ENCODE data around the gene E2F7.
A peak's percentile ranks its signal among the peaks of the same experiment; 100 is the strongest.

E2F7 gene

GRCh38 chr12:77070382-77070781 lies 5.0 kb upstream of the E2F7 start:
- TF ChIP-seq MAX (IDR thresholded peaks at IDR 0.05) (no peak), CREB1 (IDR thresholded peaks at IDR 0.05; ENCODE audit: low read depth) (no peak), USF1 (IDR thresholded peaks at IDR 0.05) (no peak), TCF12 (IDR thresholded peaks at IDR 0.05; ENCODE audit: low read depth) (no peak), FOXM1 (IDR thresholded peaks at IDR 0.05; ENCODE audit: borderline replicate concordance, low read depth) (no peak), ZBTB7A (IDR thresholded peaks at IDR 0.05; ENCODE audit: low read depth) (no peak), EP300 (IDR thresholded peaks at IDR 0.05; ENCODE audit: borderline replicate concordance) (no peak), NFIC (IDR thresholded peaks at IDR 0.05) (no peak), EGR1 (IDR thresholded peaks at IDR 0.05) (no peak), RAD21 (IDR thresholded peaks at IDR 0.05; ENCODE audit: low read depth) (no peak), TAF1 (IDR thresholded peaks at IDR 0.05; ENCODE audit: low read depth) (no peak), TEAD4 (IDR thresholded peaks at IDR 0.05) (no peak), REST (IDR thresholded peaks at IDR 0.05; ENCODE audit: low read depth) (no peak), YY1 (IDR thresholded peaks at IDR 0.05; ENCODE audit: low read depth) (no peak), CEBPB (IDR thresholded peaks at IDR 0.05) (no peak)

GRCh38 chr12:77064896-77065360 lies 441 bp downstream of the E2F7 start:
- TF ChIP-seq ZBTB7A (IDR thresholded peaks at IDR 0.05; ENCODE audit: low read depth) (peak; percentile 7; the same call in 1 of the 2 replicates), EGR1 (IDR thresholded peaks at IDR 0.05) (no peak)

DNA sequence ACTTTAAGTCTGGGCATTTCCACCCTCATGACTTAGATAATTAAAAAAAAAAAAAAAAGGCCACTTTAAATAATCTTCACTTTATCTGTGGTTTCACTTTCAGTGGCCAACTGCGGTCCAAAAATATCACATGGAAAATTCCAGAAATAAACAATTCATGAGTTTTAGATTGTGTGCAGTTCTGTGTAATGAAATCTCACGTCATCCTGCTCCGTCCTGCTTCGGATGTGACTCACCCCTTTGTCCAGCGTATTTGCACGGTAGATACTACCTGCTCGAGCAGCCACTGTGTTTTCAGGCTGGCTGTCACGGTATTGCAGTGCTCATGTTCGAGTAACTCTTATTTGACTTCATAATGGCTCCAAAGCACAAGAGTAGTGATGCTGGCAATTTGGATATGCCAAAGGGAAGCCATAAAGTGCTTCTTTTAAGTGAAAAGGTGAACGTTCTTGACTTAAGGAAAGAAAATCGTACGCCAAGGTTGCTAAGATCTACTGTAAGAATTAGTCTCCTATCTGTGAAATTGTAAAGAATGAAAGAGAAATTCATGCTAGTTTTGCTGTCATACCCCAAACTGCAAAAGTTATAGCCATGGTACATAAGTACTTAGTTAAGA lies 2.4 kb downstream of the E2F7 start:
- no peak for TF ChIP-seq FOXM1 (IDR thresholded peaks at IDR 0.05; ENCODE audit: borderline replicate concordance, low read depth)

- no peak for TF ChIP-seq CEBPB (IDR thresholded peaks at IDR 0.05)
- TF ChIP-seq TCF12 (IDR thresholded peaks at IDR 0.05; ENCODE audit: low read depth): no peak
- no peak for TF ChIP-seq CREB1 (IDR thresholded peaks at IDR 0.05; ENCODE audit: low read depth)
- TF ChIP-seq FOXM1 (IDR thresholded peaks at IDR 0.05; ENCODE audit: borderline replicate concordance, low read depth): no peak
- no peak for TF ChIP-seq YY1 (IDR thresholded peaks at IDR 0.05; ENCODE audit: low read depth)
- no peak for TF ChIP-seq TEAD4 (IDR thresholded peaks at IDR 0.05)
- TF ChIP-seq TAF1 (IDR thresholded peaks at IDR 0.05; ENCODE audit: low read depth): no peak
- no peak for TF ChIP-seq NFIC (IDR thresholded peaks at IDR 0.05)
- TF ChIP-seq MAX (IDR thresholded peaks at IDR 0.05): no peak
- no peak for TF ChIP-seq EP300 (IDR thresholded peaks at IDR 0.05; ENCODE audit: borderline replicate concordance)
- no peak for TF ChIP-seq REST (IDR thresholded peaks at IDR 0.05; ENCODE audit: low read depth)
These were observed 3.0 kb downstream of the E2F7 start for GRCh38 chr12:77062396-77062795.

GRCh38 chr12:77060883-77061240 lies 4.5 kb downstream of the E2F7 start:
- TF ChIP-seq ZBTB7A (IDR thresholded peaks at IDR 0.05; ENCODE audit: low read depth) (no peak), EP300 (IDR thresholded peaks at IDR 0.05; ENCODE audit: borderline replicate concordance) (no peak), REST (IDR thresholded peaks at IDR 0.05; ENCODE audit: low read depth) (no peak), TAF1 (IDR thresholded peaks at IDR 0.05; ENCODE audit: low read depth) (no peak), FOXM1 (IDR thresholded peaks at IDR 0.05; ENCODE audit: borderline replicate concordance, low read depth) (no peak), YY1 (IDR thresholded peaks at IDR 0.05; ENCODE audit: low read depth) (no peak)

Data from Ishikawa (cell line).